Cardiac fibroblast (primary cell): ENCODE data around the gene DCDC2B.

Experiments used
- DNase-seq, 2 donors: peaks; one replicate each; pipeline versions ENCODE4 v3.0.0 to v3.0.0-alpha.2; 2010; ENCODE audit warnings: low read depth in 2 of 2
- H3K4me3 ChIP-seq, 2 donors: replicated peaks in 1 of 2; 1 replicate in 1 of 2; 2 replicates in 1 of 2; pipeline ENCODE4 v1.5.1; 2011; ENCODE audit warnings: low read depth in 2 of 2, low read length in 2 of 2, mild to moderate bottlenecking in 2 of 2, moderate library complexity in 1 of 2
- CTCF ChIP-seq: IDR thresholded peaks from one replicate; pipeline ENCODE4 v1.5.1; 2011; ENCODE audit warnings: low read depth, mild to moderate bottlenecking, low read length, inconsistent platforms

The DCDC2B gene

GRCh38 chr1:32184650-32185049 is 24.2 kb upstream of the DCDC2B start:
- no peak overlapping the region for H3K4me3 ChIP-seq
- no peak for DNase-seq
- no peak for TF ChIP-seq CTCF

- DNase-seq, result no peak
- TF ChIP-seq CTCF, result no peak
- no peak overlapping the region for H3K4me3 ChIP-seq
These were observed 22.8 kb upstream of the DCDC2B start for GRCh38 chr1:32186077-32186476.

GRCh38 chr1:32186491-32186890 is 22.4 kb upstream of the DCDC2B start:
- no peak overlapping the region for H3K4me3 ChIP-seq
- TF ChIP-seq CTCF, result no peak
- DNase-seq, result no peak

- no peak for TF ChIP-seq CTCF
- no peak overlapping the region for H3K4me3 ChIP-seq
These were observed 21.0 kb upstream of the DCDC2B start for GRCh38 chr1:32187850-32188249.

GRCh38 chr1:32192220-32192948 is 16.5 kb upstream of the DCDC2B start:
- TF ChIP-seq CTCF, result no peak
- no peak overlapping the region for H3K4me3 ChIP-seq
- DNase-seq, result no peak

More at GRCh38 chr1:32187850-32188249, 21.0 kb upstream of the DCDC2B start:
- no peak for DNase-seq

- TF ChIP-seq CTCF, result no peak
- DNase-seq, result no peak
- no peak overlapping the region for H3K4me3 ChIP-seq
These were observed 13.9 kb upstream of the DCDC2B start for GRCh38 chr1:32194984-32195383.

- TF ChIP-seq CTCF, result no peak
- no peak overlapping the region for H3K4me3 ChIP-seq
- no peak for DNase-seq
These were observed 13.4 kb upstream of the DCDC2B start for GRCh38 chr1:32195531-32195930.
